ENCODE data around the gene GJA9.

GRCh38 chr1:38852780-38853179 lies 28.6 kb downstream of the GJA9 start:
- TF ChIP-seq CTCF (IDR thresholded peaks at IDR 0.05; ENCODE audit: low read depth, low read length, poor library complexity, severe bottlenecking) (no peak), EZH2phosphoT487 (IDR thresholded peaks at IDR 0.05; ENCODE audit: borderline replicate concordance, low read length) (no peak)

Measured in DOHH2 (cell line).